HG03039 (cell line): ENCODE data around the gene NRARP.
A peak's percentile ranks its signal among the peaks of the same experiment; 100 is the strongest.

ENCODE experiments used
- ATAC-seq: cut with Tn5 transposase; IDR thresholded peaks from one replicate; pipeline ENCODE4 v1.9.1; 2021; ENCODE audit warnings: mild to moderate bottlenecking, moderate library complexity; ENCODE audit not compliant: unreplicated experiment

The NRARP gene

DNA sequence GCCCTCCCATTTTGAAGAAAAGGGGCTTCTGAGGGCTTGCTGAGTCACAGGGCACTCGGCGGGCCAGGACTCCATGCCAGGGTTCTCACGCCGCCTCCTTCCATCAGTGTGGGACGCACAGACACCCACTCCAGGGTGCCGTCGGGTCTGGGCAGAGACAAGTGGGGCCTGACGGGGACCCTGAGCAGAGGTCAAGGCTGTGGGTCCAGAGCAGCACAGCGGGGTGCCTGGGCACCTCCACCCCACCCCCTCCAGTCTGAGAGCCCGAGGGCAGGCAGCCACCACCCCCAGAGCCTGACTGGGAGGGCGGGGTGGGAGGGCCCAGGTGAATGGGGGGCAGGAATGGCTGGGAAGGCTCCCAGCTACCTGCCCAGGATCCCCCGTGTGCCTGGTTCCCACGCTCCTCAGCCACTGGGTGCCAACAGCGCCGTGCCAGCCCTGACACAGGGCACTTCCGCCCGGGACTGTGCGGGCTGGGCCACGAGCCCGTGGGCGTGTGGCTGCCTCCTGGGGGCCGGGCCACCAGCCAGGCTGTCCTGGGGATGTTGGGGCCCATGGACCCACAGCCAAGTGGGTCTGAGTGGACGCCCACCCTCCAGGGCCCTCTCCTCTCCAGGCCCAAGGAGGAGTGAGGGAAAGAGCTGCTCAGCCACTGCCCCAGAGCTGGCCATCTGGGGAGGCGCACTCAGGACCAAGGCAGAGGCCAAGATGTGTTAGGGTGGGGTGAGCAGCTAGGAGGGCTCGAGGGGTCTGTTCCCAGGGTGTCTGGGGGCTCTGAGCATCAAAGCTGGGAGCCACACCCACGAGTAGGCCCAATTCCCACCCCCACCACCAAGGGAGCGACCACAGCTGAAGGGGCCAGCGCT lies 10.1 kb upstream of the NRARP start:
- ATAC-seq = no peak

DNA sequence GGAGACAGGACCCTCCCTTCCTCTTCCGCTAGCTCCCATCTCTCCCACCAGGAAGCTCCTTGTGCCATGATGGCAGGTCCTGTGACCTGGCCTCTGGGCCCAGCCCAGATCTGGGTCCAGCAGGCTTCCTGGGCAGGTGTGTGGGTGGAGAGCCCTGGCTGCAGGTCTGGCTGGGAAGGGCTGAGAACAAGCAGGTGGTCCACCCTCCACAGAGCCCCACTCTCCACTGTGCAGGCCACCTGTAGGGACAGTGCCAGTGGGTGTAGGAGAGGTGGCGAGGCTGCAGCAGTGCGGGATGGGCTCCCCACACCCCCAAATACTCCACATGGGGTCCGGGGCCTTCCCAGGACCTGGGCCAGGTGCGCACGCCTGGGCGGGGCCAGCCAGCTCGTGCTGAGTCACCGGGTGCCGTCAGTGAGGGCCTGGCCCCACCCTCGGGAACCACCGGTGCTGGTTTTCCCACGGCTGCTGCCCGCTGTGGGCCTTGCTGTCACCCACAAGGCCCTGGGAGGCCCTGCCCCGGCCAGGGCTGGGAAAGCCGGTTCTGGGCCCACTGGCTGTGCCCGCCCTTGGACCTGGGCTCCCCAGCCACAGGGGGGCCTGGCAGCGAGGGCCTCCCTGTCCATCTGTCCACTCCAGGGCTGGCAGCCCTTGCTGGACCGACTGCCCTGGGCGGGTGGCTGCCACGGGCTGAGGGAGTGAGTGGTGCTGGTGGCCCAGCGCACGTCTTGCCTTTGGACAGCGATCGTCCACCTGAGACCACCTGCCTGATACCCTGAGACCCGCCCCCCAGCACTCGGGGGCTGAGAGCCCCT lies 9.3 kb upstream of the NRARP start:
- ATAC-seq = no peak

DNA sequence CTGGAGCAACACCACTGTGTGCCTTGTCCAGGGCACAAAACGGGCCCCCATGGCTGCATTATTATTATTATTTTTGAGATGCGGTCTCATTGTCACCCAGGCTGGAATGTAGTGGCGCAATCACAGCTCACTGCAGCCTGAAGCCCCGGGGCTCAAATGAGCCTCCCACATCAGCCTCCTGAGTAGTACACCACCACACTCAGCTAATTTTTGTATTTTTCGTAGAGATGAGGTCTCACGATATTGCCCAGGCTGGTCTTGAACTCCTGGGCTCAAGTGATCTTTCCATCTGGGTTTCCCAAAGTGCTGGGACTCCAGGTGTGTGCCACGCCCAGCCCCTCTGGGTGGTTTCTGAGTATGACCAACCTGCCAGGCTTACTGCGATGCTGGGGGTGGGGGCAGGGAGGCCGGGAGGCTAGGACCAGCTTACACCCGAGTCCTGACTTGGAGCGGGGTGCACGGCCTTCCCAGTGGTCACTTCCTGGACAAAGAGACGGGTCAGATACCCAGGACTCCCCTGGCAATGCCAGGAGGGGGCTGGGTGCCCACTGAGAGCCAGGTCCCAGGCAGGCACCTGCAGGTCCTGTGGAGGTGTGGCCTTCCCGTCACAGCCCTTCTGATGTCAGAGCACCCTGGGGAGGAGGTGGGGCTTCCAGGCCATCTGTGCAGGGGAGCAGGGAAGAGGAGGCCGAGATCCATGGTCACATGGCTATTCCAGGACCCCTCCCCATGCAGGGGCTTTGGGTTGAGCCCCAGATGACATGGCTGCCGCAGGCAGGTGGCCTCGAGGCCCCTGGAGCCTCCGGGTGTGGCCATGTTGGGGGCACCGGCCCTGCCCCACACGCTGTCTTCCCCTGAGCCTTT lies 8.3 kb upstream of the NRARP start:
- ATAC-seq = no peak

DNA sequence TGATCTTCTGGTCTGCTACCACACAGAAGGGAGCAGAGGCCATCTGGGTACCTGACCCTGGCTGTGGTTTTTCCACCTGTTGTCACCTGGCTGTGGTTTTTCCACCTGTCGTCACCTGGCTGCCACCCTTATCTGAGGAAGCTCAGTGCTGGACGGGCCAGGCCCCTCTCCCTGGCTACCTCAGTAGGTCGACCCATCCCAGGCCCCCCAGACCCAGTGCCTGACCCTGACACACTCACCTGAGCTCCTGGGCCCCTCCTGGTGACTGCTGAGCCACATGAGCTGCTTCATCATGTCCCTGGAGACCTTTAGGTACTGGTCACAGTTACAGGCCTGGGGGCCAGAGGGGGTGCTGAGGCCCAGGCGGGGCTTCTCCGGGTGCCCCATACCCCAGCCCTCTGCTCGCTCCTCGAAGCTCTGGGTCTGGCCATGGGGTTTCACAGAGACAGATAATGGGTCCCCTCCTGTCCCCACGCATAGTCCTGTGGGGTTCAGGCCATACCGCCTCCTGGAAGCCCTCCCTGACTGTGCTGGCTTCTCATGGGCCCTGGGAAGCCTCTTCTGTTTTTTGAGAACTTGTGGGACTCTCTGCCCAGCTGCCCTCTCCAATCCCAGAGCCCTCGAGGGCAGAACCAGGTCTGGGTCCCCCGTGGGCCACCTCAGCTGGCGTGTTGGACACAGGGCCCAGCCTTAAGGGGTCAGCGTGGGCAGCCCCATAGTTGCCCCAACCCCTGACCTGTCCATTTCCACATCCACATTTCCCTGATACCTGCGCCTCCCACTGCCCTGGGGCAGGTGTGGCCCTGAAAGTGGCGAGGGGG lies 7.5 kb upstream of the NRARP start:
- ATAC-seq = no peak

DNA sequence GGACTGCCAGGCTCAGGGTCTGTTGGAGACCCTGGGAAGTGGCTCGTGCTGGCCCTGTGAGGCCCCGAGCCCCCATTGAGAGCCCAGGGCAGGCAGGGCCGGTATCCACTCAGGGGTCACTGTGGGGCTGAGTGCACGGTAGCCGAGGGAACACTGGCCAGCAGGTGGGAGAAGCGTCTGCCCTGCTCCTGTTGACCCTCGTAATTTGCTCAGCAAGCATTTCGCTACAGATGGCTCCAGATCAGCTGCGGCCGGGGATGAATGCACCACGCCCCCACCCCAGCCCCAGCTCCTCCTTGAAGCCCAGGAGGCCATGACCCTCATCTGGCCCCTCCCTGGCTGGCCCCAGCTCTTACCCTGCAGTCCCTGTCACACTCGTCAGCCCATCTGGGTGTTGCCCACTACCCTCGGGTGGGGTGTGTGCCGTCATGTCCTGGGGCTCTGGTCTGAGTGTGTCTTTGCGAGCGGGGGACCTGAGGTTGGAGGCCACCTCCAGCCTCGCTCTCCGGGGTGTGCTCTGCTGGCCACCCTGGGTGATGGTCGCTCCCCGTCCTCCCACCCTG lies 6.1 kb upstream of the NRARP start:
- no peak for ATAC-seq

DNA sequence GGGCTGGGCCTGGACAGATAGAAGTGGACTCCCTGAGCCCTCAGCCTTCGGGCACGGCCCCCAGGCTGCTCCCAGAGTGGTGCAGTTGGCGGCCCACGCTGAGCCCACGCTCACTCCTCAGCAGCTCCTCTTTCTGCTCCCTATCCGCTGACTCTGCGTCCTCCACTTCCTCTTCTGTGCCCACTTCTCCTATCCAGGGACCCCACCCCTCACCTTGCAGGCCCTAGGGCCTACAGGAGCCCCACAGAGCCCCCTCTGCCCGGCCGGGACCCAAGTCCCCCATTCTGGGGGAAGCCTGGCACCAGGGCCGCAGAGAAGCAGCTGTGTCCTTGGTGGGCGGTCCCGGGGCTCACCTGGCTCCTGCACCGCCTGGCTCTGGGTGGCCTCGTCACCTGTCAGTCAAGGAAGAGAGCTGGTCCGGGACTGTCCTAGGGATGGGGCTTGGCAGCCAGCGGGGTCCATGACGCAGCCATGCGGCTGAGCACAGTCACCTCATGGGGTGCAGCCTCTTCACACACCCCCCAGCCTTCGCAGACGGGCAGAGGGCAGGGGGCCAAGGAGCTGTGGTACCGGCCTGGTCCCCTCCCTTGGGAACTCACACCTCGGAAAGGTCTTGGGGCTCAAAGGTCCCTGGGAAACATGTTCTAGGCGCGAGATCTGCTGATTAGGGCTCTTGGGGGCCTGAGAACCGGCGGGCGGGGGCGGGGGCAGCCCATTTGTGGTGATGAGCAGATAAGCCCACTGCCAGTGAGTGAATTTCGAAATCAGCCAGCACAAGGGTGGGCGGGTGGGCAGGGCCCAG lies 5.4 kb upstream of the NRARP start:
- ATAC-seq = no peak

DNA sequence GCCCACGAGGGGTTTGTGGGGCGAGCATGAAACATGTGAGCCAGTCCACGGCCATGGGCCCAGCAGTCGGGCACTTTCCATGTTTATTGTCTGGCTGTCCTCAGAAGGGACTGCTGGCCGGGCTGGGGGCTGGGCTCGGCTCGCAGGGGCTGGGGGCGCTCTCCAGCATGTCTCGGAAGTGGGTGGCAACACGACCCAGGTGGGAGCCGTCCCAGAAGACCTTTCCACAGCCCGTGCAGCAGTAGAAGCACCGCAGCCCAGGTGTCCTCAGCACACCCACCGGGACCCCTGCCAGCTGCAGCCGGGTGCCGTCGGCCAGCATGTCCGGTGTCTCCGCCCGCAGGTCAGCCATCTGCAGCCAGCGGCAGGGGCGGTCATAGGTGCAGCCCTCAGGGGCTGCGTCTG lies 4.8 kb upstream of the NRARP start:
- no peak for ATAC-seq

DNA sequence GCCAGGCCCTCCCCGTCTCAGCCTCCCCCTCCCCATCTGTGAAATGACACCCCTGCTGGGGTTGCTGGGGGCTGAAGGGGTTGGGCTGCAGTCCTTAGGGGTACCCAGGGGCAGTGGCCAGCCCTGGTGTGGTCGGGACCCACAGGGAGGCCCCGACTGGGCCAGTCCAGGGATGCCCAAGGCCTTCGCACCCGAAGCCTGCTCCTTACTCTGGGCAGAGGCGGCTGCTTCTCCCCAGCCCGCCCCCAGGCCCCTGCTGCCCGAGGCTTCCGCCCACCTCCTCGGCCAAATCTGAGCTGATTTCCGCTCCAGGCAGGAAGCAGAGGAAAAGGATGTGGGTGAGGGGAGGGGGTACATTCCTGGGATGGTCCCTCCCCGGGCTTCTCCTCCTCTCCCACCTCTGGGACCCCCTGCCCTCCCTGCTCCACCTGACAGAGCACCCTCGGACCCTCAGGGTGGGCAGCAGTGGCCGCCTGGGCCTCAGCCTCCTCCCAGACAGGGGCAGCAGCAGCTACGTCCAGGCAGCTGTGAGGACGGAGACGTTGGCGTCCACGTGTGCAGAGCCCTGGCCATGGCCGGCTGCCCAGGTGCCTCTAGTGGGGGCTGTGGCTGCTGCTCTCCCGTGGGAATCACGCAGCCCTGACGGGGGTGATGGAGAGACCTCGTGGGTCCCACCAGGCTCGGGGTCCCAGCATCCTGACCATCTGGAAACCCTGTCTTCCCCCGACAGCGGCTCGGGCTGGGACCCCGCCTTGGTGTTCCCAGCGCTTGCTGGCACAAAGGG lies 4.2 kb upstream of the NRARP start:
- no peak for ATAC-seq

DNA sequence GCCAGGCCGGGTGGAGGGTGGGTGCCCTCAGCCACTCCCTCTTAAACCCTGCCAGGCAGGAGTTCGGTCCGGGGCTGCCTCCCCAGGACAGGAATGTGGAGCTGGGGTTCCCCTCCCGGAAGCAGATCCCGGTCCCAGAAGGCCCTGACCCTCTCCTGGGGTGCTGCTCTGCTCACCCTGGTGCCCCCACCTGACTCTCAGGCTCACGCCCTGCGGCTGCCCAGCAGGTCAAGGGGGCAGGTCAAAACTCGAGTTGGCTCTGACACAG lies 3.7 kb upstream of the NRARP start:
- ATAC-seq = no peak

DNA sequence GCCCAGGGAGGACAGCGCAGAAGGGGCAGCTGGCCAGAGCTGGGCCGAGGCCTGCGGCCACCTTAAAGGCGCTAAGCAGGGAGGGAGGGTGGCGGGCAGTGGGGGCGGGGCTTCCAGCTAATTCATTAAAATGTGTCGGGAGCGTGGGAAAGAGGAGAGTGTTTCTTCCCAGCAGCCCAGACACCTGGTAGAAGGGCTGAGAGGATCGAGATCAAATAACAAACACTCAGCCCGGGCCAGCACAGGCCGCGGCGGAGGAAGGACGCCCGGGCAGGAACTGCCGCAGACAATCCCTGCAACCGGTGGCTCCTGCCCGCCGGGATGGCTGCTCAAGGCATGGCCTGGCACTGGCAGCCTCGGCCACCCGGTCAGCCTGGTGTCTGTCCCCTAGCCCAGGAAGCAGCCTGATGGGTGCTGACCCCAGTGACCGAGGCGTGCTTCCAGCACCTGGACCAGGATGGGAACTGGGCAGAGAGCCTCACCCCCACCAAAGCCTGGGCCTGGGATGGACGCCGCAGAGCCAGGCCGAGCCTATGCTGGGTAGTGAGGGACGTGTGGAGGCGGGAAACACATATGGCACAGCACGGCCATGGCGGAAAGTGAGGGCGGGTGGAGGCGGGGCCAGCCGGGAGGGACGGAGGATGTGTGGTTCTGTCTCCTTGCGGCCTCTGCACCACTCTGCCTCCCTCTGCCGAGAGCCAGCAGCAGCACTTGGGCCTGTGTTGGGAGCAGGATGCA lies 3.2 kb upstream of the NRARP start:
- ATAC-seq = no peak

DNA sequence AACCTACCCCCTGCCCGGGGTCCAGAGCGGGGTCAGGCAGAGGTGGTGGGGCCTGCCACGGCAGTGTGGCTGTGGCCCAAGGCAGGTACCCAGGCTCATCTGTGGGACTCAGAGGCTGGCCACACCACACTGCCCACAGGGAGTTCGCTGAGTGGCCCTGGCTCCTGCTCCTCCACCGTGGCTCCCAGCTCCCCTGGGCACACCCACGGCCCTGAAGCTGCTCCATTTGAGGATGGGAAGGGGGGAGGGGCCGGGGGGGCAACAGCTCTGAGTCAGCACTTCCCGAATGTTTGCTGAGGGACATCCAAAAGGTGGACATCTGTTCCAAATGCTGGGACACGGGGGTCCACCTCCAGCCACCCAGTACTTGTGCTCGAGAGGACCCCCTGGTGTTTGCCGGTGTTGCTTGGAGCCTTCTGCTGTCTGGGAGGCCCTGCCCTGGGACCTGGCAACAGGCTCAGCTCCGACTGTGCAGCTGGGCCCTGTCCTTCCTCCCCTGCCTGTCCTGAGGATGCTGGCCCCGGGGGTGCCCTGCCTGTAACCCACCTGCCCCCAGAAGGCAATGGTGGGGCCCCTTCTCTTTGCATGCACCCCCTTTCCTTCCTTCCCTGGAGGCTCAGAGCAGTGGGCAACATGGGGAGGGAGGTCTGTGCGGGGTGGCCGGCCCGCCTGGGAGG lies 2.5 kb upstream of the NRARP start:
- no peak for ATAC-seq

DNA sequence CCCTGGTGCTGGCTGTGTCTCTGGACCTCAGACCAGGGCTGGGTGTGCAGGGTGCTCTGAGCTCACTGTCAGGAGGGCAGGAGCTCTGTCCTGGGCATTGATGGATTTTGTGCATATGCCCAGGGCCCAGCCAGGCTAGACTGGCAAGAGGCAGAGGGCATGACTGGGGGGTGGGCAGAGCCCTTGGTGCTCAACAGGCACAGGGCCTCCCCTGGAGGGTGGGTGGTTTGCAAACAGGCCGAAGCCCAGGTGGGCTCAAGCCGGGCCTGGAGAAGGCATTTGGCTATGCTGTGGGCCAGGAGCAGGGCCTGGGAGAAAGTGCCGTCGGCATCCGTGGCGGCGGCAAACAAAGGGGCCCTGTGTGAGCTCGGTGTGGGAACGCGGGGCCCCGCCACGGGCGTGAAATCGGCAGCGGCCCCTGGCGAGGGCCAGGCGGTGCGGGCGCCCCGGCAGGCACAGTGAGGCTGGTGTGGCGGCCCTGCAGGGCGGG lies 1.9 kb upstream of the NRARP start:
- ATAC-seq = no peak

DNA sequence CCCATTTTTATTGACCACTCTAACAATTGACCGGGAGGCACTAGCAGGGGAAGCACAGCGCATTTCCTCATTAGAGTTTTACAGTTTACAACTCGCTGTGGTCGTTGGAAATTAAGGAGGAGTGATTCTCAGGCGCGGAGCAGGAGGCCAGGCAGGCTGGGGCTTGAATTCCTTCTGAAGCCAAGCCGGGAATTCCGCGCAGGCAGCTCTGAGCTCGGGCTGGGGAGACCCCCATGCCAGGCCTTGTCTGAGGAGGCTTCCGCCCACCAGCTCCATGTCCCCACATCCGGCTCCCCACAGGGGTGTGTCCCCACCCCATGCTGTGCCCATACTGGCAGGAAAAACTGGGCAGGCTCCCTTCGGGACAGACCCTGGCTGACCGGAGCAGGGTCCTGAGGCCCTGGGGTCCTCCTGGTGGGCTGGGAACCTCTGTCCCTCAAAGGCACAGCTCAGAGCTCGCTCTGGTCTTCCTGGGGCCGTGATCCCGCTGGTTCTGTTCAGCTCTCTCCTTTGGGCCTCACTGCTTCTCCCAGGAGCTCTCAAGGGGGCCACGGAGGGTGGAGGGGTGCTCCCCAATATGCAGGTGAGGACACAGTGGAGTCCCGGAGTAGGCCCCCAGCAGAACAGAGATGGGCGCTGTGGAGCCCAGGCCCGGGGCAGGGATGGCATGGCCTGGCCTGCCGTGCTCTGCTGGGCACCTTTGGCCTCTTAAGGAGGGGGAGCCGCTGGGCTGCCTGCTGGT lies 1.3 kb upstream of the NRARP start:
- no peak for ATAC-seq

DNA sequence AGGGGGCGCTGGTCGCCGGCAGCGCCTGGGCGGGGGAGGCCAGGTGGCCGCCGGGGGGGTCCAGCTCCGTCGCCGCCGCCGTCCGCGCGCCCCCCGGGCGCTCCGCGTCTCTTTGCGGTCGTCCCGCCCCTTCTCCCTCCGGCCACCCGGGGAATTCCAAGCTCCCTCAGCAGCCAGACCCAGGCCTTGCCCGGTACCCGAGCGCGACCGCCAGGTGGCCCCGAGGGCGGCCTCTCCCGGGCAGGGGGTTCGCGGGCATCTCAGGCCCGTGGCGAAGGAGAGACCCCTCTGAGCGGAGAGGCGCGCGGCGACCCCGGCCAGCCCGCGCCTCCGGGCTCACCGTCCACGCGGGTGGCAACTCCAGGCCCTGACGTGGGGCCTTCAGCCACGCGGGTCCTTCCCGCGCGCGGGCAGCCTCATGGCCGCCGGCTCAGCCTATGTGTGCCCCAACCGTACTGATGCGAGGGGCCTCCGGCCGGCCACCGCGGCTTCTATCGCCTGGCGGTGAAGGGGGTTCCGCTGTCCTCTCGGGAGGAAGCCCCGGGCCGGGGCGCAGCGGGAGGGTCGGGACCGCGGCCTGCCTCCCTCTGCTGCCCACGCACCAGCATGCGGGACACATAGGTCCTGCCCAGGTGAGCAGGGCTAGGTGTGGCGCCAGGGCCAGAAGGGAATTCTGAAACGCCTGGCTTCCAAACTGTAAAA lies 529 bp upstream of the NRARP start:
- peak; percentile 30 for ATAC-seq

DNA sequence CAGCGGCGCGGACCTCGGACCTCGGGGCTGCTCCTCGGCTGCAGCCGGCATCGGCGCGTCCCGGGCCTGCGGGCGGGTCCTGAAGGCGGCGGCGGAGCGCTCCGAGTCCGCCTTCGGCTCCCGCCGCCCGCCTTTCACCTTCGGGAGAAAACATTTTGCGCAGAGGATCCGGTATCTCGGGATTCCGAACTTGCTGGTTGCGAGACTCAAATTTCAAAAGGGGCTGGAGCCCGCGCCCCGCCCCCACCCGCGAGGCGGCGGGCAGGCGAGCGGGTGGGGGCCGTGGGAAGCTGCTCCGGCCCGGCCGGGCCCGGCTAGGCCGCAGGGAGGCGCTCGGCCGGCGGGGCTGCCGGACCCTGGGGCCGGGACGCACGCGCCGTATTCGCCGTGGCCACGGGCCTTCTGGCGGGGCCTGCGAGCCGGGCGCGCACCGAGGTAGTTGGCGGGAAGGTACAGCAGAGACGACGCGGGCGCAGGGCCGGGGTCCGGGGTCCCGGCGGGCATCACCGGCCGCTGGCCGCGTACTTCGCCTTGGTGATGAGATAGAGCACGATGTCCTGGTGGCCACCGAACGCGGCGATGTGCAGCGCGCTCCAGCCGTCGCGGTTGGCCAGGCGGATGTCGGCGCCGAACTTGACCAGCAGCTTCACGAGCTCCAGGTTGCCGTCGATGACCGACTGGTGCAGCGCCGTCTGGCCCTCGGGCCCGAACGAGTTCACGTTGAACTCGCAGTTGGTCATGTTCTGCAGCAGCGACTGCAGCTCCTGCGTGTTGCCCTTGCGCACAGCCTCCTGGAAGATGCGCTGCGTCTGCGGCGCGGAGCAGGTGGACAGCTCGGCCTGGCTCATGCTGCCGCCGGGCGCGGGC lies 757 bp downstream of the NRARP start:
- ATAC-seq = peak; percentile 17
